K562 (cell line): ENCODE measurements around the gene GRIA1.

Experiments
- CTCF ChIP-seq, 3 experiments: IDR thresholded peaks in 2 of 3; conservative IDR thresholded peaks in 1 of 3; 2 replicates each; pipeline ENCODE4 v1.5.1; 2011 to 2012; ENCODE audit warnings: low read length in 3 of 3, mild to moderate bottlenecking in 3 of 3, control low read depth in 2 of 3, improper control_type of control experiment in 1 of 3, inconsistent platforms in 1 of 3, low read depth in 1 of 3, mixed read lengths in 1 of 3, moderate library complexity in 1 of 3; ENCODE audit not compliant: insufficient read depth in 2 of 3
- EZH2 ChIP-seq: IDR thresholded peaks from 2 replicates; pipeline ENCODE4 v1.6.1; 2012; ENCODE audit warnings: low read depth, mild to moderate bottlenecking, inconsistent platforms, low read length, borderline replicate concordance
- FOXK1 ChIP-seq: sonication (generic); formaldehyde crosslinking; IDR thresholded peaks from 2 replicates; pipeline ENCODE4 v1.8.0; 2022; ENCODE audit warnings: missing genetic modification reagents, mild to moderate bottlenecking, borderline replicate concordance
- NONO ChIP-seq, 2 experiments: fragments of 200-400 bp in 1 of 2; fragments of 450-650 bp in 1 of 2; formaldehyde crosslinking in 1 of 2; IDR thresholded peaks; 2 replicates each; pipeline ENCODE4 v1.6.1; 2017; ENCODE audit warnings: low read depth in 2 of 2, mild to moderate bottlenecking in 2 of 2, moderate library complexity in 2 of 2, low read length in 1 of 2
- PHB2 ChIP-seq: fragments of 450-650 bp; IDR thresholded peaks from 2 replicates; pipeline ENCODE4 v1.6.1; 2017; ENCODE audit warnings: low read depth
- POLR2A ChIP-seq: fragments of 450-650 bp; conservative IDR thresholded peaks from 2 replicates; pipeline ENCODE4 v1.6.1; 2016
- SMC3 ChIP-seq: conservative IDR thresholded peaks from 2 replicates; pipeline ENCODE4 v1.6.1; 2011; ENCODE audit warnings: low read depth, low read length, improper control_type of control experiment; ENCODE audit not compliant: insufficient read depth
- TAF1 ChIP-seq: IDR thresholded peaks from 2 replicates; pipeline ENCODE4 v1.6.1; 2011; ENCODE audit warnings: mild to moderate bottlenecking, low read length, moderate library complexity; ENCODE audit not compliant: insufficient read depth, control insufficient read depth, severe bottlenecking; ENCODE audit errors: extremely low read depth
- TRIM28 ChIP-seq: fragments of 450-650 bp; IDR thresholded peaks from 2 replicates; pipeline ENCODE4 v1.6.1; 2017
- ZNF311 ChIP-seq: fragments of 250-450 bp; sonication (Bioruptor Pico); IDR thresholded peaks from 2 replicates; pipeline ENCODE4 v1.4.0; 2020; ENCODE audit warnings: mild to moderate bottlenecking, moderate library complexity
- TF ChIP-seq, protein P1 (sequence below): fragments of 450-650 bp; IDR thresholded peaks from 2 replicates; pipeline ENCODE4 v1.6.1; 2018; ENCODE audit not compliant: partially characterized antibody
- TF ChIP-seq, protein P2 (sequence below): IDR thresholded peaks from 3 replicates; pipeline ENCODE4 v1.6.1; 2011; ENCODE audit warnings: borderline replicate concordance, mild to moderate bottlenecking, moderate library complexity; ENCODE audit not compliant: insufficient read length; ENCODE audit errors: extremely low read depth

GRCh38 chr5:153799466-153799865 lies 309.0 kb downstream of the GRIA1 start:
- TF ChIP-seq CTCF (IDR thresholded peaks at IDR 0.05 in 2 of 3, conservative IDR thresholded peaks at IDR 0.05 in 1 of 3; ENCODE audit: insufficient read depth in 2 of 3, low read depth in 1 of 3, low read length in 3 of 3) (no peak), TAF1 (no peak), POLR2A (no peak), EZH2 (no peak), FOXK1 (CRISPR knock-in tag) (no peak), ZNF311 (no peak), PHB2 (no peak), TRIM28 (no peak), NONO (IDR thresholded peaks at IDR 0.05; ENCODE audit: low read depth in 2 of 2, low read length in 1 of 2) (no peak), SMC3 (no peak)
- TF ChIP-seq, protein P1, sequence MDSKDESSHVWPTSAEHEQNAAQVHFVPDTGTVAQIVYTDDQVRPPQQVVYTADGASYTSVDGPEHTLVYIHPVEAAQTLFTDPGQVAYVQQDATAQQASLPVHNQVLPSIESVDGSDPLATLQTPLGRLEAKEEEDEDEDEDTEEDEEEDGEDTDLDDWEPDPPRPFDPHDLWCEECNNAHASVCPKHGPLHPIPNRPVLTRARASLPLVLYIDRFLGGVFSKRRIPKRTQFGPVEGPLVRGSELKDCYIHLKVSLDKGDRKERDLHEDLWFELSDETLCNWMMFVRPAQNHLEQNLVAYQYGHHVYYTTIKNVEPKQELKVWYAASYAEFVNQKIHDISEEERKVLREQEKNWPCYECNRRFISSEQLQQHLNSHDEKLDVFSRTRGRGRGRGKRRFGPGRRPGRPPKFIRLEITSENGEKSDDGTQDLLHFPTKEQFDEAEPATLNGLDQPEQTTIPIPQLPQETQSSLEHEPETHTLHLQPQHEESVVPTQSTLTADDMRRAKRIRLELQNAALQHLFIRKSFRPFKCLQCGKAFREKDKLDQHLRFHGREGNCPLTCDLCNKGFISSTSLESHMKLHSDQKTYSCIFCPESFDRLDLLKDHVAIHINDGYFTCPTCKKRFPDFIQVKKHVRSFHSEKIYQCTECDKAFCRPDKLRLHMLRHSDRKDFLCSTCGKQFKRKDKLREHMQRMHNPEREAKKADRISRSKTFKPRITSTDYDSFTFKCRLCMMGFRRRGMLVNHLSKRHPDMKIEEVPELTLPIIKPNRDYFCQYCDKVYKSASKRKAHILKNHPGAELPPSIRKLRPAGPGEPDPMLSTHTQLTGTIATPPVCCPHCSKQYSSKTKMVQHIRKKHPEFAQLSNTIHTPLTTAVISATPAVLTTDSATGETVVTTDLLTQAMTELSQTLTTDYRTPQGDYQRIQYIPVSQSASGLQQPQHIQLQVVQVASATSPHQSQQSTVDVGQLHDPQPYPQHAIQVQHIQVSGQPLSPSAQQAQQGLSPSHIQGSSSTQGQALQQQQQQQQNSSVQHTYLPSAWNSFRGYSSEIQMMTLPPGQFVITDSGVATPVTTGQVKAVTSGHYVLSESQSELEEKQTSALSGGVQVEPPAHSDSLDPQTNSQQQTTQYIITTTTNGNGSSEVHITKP, result no peak
- TF ChIP-seq, protein P2, sequence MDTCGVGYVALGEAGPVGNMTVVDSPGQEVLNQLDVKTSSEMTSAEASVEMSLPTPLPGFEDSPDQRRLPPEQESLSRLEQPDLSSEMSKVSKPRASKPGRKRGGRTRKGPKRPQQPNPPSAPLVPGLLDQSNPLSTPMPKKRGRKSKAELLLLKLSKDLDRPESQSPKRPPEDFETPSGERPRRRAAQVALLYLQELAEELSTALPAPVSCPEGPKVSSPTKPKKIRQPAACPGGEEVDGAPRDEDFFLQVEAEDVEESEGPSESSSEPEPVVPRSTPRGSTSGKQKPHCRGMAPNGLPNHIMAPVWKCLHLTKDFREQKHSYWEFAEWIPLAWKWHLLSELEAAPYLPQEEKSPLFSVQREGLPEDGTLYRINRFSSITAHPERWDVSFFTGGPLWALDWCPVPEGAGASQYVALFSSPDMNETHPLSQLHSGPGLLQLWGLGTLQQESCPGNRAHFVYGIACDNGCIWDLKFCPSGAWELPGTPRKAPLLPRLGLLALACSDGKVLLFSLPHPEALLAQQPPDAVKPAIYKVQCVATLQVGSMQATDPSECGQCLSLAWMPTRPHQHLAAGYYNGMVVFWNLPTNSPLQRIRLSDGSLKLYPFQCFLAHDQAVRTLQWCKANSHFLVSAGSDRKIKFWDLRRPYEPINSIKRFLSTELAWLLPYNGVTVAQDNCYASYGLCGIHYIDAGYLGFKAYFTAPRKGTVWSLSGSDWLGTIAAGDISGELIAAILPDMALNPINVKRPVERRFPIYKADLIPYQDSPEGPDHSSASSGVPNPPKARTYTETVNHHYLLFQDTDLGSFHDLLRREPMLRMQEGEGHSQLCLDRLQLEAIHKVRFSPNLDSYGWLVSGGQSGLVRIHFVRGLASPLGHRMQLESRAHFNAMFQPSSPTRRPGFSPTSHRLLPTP, result no peak
